H1 (cell line): ENCODE measurements around the gene AGTR1. TPM values are rescaled to one million over a fixed set of nuclear protein-coding genes. Genes with fewer than 3 reads are reported as not detected.

Experiments
- CTCF ChIA-PET: fragments of 300-600 bp; sonication (Branson Sonifier 250); formaldehyde crosslinking; loops from one replicate; lab custom pipeline; 2021; ENCODE audit not compliant: partially characterized antibody; lab: Charles Lee
- POLR2A ChIA-PET: fragments of 300-600 bp; sonication (Branson Sonifier 250); formaldehyde crosslinking; loops from one replicate; lab custom pipeline; 2021; ENCODE audit warnings: inconsistent platforms; ENCODE audit not compliant: partially characterized antibody; lab: Charles Lee
- DNase-seq, 2 experiments: peaks; one replicate each; pipeline versions ENCODE4 v3.0.0 to v3.0.0-alpha.2; 2010 to 2022; ENCODE audit warnings: low spot score in 2 of 2, low read depth in 1 of 2, mixed read lengths in 1 of 2
- FAIRE-seq: peaks from 2 replicates; lab custom pipeline; 2011; peaks lifted over from hg19 to GRCh38; lab: Jason Lieb, UNC
- H2AFZ ChIP-seq: 2 replicates; pipeline ENCODE4 v1.8.1; 2012; ENCODE audit warnings: low read length, inconsistent platforms
- H2AK5ac ChIP-seq: 2 replicates; pipeline ENCODE4 v1.6.1; 2013; ENCODE audit warnings: low read depth, low read length
- H2BK120ac ChIP-seq: replicated peaks from 2 replicates; pipeline ENCODE3; 2013; ENCODE audit warnings: low read depth, low read length, inconsistent platforms
- H2BK12ac ChIP-seq: 2 replicates; pipeline ENCODE4 v1.6.1; 2013; ENCODE audit warnings: low read depth, low read length
- H2BK15ac ChIP-seq: 2 replicates; pipeline ENCODE4 v1.6.1; 2013; ENCODE audit warnings: low read length
- H2BK20ac ChIP-seq: 2 replicates; pipeline ENCODE4 v1.6.1; 2013; ENCODE audit warnings: low read length
- H2BK5ac ChIP-seq: 2 replicates; pipeline ENCODE4 v1.6.1; 2013; ENCODE audit warnings: low read depth, low read length
- H3K14ac ChIP-seq: 2 replicates; pipeline ENCODE4 v1.6.1; 2013; ENCODE audit warnings: inconsistent platforms; ENCODE audit not compliant: insufficient read length
- H3K18ac ChIP-seq: 2 replicates; pipeline ENCODE4 v1.6.1; 2013; ENCODE audit warnings: low read length; ENCODE audit errors: extremely low read depth
- H3K23ac ChIP-seq: 2 replicates; pipeline ENCODE4 v1.6.1; 2013; ENCODE audit warnings: inconsistent platforms; ENCODE audit not compliant: insufficient read length
- H3K23me2 ChIP-seq: 2 replicates; pipeline ENCODE4 v1.6.1; 2013; ENCODE audit warnings: low read depth, low read length
- H3K27ac ChIP-seq: 2 replicates; pipeline ENCODE4 v1.6.1; 2011; ENCODE audit warnings: low read depth, low read length, inconsistent platforms
- H3K27me3 ChIP-seq, 4 experiments: replicated peaks in 1 of 4; 1 replicate in 1 of 4; 2 replicates in 3 of 4; pipeline versions ENCODE4 v1.6.1 to v1.8.1; 2011 to 2013; ENCODE audit warnings: low read length in 3 of 4, mild to moderate bottlenecking in 3 of 4, inconsistent platforms in 2 of 4, mixed read lengths in 2 of 4, moderate library complexity in 1 of 4; ENCODE audit not compliant: control insufficient read depth in 3 of 4, insufficient read depth in 3 of 4; ENCODE audit errors: extremely low read depth in 1 of 4
- H3K36me3 ChIP-seq, 4 experiments: 2 replicates each; pipeline versions ENCODE4 v1.6.1 to v1.8.1; 2011 to 2013; ENCODE audit warnings: mild to moderate bottlenecking in 4 of 4, low read length in 3 of 4, moderate library complexity in 2 of 4, control low read depth in 1 of 4, inconsistent platforms in 1 of 4; ENCODE audit not compliant: insufficient read depth in 4 of 4, control insufficient read depth in 2 of 4
- H3K4ac ChIP-seq: replicated peaks from 2 replicates; pipeline ENCODE3; 2013; ENCODE audit warnings: low read length, low read depth, mixed read lengths, inconsistent platforms; ENCODE audit not compliant: insufficient read length
- H3K4me1 ChIP-seq, 4 experiments: replicated peaks in 1 of 4; 1 replicate in 1 of 4; 2 replicates in 3 of 4; pipeline versions ENCODE4 v1.6.1 to v1.8.1; 2011 to 2013; ENCODE audit warnings: low read length in 3 of 4, inconsistent platforms in 2 of 4, mixed read lengths in 1 of 4; ENCODE audit not compliant: insufficient read depth in 4 of 4, control insufficient read depth in 3 of 4
- H3K4me2 ChIP-seq, 2 experiments: 2 replicates each; pipeline versions ENCODE4 v1.6.1 to v1.8.1; 2011 to 2013; ENCODE audit warnings: low read depth in 2 of 2, low read length in 2 of 2, control low read depth in 1 of 2, inconsistent platforms in 1 of 2, mild to moderate bottlenecking in 1 of 2; ENCODE audit not compliant: insufficient read depth in 1 of 2
- H3K4me3 ChIP-seq, 4 experiments: fragments of 200-600, 300-600 bp in 1 of 4; sonication (generic), shearing (Covaris generic), sonication (Bioruptor Twin) in 1 of 4; 2 replicates each; pipeline versions ENCODE4 v1.5.1 to v1.8.1; 2011 to 2016; ENCODE audit warnings: low read length in 4 of 4, low read depth in 3 of 4, control low read depth in 2 of 4, inconsistent platforms in 2 of 4, mild to moderate bottlenecking in 2 of 4, mixed read lengths in 1 of 4, moderate library complexity in 1 of 4; ENCODE audit not compliant: insufficient read depth in 2 of 4; ENCODE audit errors: extremely low read depth in 1 of 4
- H3K56ac ChIP-seq: replicated peaks from 2 replicates; pipeline ENCODE3; 2013; ENCODE audit warnings: low read depth, mild to moderate bottlenecking, mixed read lengths, low read length, inconsistent platforms; ENCODE audit not compliant: insufficient read length
- H3K79me1 ChIP-seq: 2 replicates; pipeline ENCODE4 v1.6.1; 2013; ENCODE audit warnings: low read depth, low read length, control low read depth
- H3K79me2 ChIP-seq, 2 experiments: 2 replicates each; pipeline versions ENCODE4 v1.6.1 to v1.8.1; 2012 to 2013; ENCODE audit warnings: low read length in 2 of 2, mild to moderate bottlenecking in 2 of 2, inconsistent platforms in 1 of 2; ENCODE audit not compliant: insufficient read depth in 2 of 2, control insufficient read depth in 1 of 2
- H3K9ac ChIP-seq, 4 experiments: replicated peaks in 1 of 4; 1 replicate in 1 of 4; 2 replicates in 3 of 4; pipeline versions ENCODE4 v1.6.1 to v1.8.1; 2011 to 2013; ENCODE audit warnings: low read depth in 3 of 4, low read length in 3 of 4, control low read depth in 2 of 4, mild to moderate bottlenecking in 2 of 4, moderate library complexity in 2 of 4, inconsistent platforms in 1 of 4; ENCODE audit errors: extremely low read depth in 1 of 4
- H3K9me3 ChIP-seq, 2 experiments: 2 replicates each; pipeline versions ENCODE4 v1.6.1 to v1.8.1; 2012 to 2013; ENCODE audit warnings: mild to moderate bottlenecking in 2 of 2, moderate library complexity in 2 of 2, control low read depth in 1 of 2, inconsistent platforms in 1 of 2, low read depth in 1 of 2, low read length in 1 of 2, mixed read lengths in 1 of 2; ENCODE audit not compliant: insufficient read depth in 2 of 2
- H4K20me1 ChIP-seq, 2 experiments: replicated peaks in 1 of 2; 2 replicates each; pipeline versions ENCODE3 to v1.8.1; 2011 to 2013; ENCODE audit warnings: inconsistent platforms in 2 of 2, low read length in 2 of 2, mild to moderate bottlenecking in 1 of 2; ENCODE audit not compliant: insufficient read depth in 2 of 2, control insufficient read depth in 1 of 2
- H4K5ac ChIP-seq: 2 replicates; pipeline ENCODE4 v1.6.1; 2013; ENCODE audit warnings: low read length, low read depth, mixed read lengths, inconsistent platforms; ENCODE audit not compliant: insufficient read length
- H4K8ac ChIP-seq: 2 replicates; pipeline ENCODE4 v1.8.0; 2013; ENCODE audit warnings: mild to moderate bottlenecking, moderate library complexity, low read length, inconsistent platforms; ENCODE audit not compliant: insufficient read depth; ENCODE audit errors: extremely low read depth
- H4K91ac ChIP-seq: replicated peaks from 2 replicates; pipeline ENCODE3; 2013; ENCODE audit warnings: low read length, mixed read lengths, inconsistent platforms; ENCODE audit not compliant: insufficient read length
- POU5F1 ChIP-seq: IDR thresholded peaks from 2 replicates; pipeline ENCODE4 v1.6.1; 2011; ENCODE audit warnings: low read depth, mild to moderate bottlenecking, low read length, moderate library complexity
- WGBS, 2 experiments: shearing (Covaris generic) in 1 of 2; methylation state at CpG; one replicate each; pipeline versions ENCODE4 v1.1.6 to v1.1.7; 2013 to 2015; ENCODE audit warnings: low lambda C conversion rate in 2 of 2, mixed read lengths in 2 of 2, inconsistent platforms in 1 of 2, low coverage in 1 of 2, missing lambda C conversion rate in 1 of 2; ENCODE audit not compliant: insufficient replicate concordance in 2 of 2, insufficient coverage in 1 of 2, insufficient read length in 1 of 2; ENCODE audit errors: extremely low coverage in 1 of 2, missing lambda C conversion rate in 1 of 2; 5-methylcytosine and 5-hydroxymethylcytosine counted together
- polyA plus RNA-seq, 7 experiments: library from polyadenylated mRNA; depleted of rRNA in 3 of 7; stranded (reverse) in 5 of 7; unstranded in 2 of 7; fragments of >200 nt in 5 of 7; fragments of 200-250 nt in 2 of 7; gene quantifications; 1 replicate in 5 of 7; 2 replicates in 1 of 7; 4 replicates in 1 of 7; pipeline versions ENCODE4 v1.2.1 to v1.2.3, GENCODE V29; 2011 to 2013; ENCODE audit warnings: missing spikeins in 2 of 7, mixed read lengths in 2 of 7
- total RNA-seq: library from RNA; stranded (reverse); fragmentation: NEBNext Ultra II Directional; extraction: Animal tissue kit (Norgen Biotek cat#: 25700); gene quantifications from 2 replicates; pipeline ENCODE4 v1.2.1, GENCODE V29; 2021

Gene AGTR1
- total and polyA plus RNA-seq, 2 of the 8 experiments (the other 6 are each of a cell fraction or from before 2014, with no cell fraction given): 0.03 TPM; not detected in 1

DNA sequence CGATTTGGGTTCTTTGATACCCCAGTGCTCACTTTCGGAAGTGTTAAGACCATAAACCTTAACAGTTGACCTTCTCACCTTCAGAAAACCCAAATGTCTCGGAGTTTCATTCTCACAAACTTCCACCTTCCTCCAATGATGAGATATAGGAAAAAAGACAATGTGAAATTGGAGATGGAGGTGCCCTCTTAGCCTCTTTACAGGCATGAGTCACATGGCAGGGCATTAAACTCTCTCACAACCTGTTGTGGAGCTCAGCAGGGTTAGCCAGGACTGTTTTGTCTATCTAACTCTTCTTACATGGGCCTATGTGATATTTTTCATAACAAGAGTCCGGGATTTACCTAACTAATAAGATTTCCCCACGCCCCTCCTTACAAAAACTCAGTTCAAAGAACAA is 10.7 kb downstream of the AGTR1 start:
- Histone ChIP-seq H4K5ac (no peak overlapping the region), H3K79me1 (no peaks in the 10 kb centered on the region), H2BK5ac (no peak overlapping the region), H3K9me3 (no peaks in the 10 kb centered on the region), H3K56ac (no peak overlapping the region), H3K4me2 (no peak overlapping the region), H2BK15ac (no peak overlapping the region), H3K36me3 (no peaks in the 10 kb centered on the region), H3K23ac (no peak overlapping the region), H2BK12ac (no peak overlapping the region), H3K27me3 (no peaks in the 10 kb centered on the region), H2AFZ (peak overlapping the region; percentile 89), H3K23me2 (no peaks in the 10 kb centered on the region), H4K91ac (no peak overlapping the region), H3K14ac (no peak overlapping the region), H2BK120ac (no peak overlapping the region), H2BK20ac (no peak overlapping the region), H3K18ac (no peak overlapping the region), H3K4ac (no peak overlapping the region), H3K4me3 (no peak overlapping the region), H3K4me1 (peaks cover 0 to 5% (median 0%) of the 10 kb centered on the region in 4 experiments; a peak in 1 of 7 replicates), H3K27ac (no peak overlapping the region), H2AK5ac (no peak overlapping the region), H3K9ac (no peak overlapping the region), H4K8ac (no peak overlapping the region), H3K79me2 (no peaks in the 10 kb centered on the region), H4K20me1 (no peaks in the 10 kb centered on the region)
- FAIRE-seq (no peak), DNase-seq (no peak)
- TF ChIP-seq POU5F1: no peak
- WGBS, 2 experiments: 77% methylated on average over 5 of the region's 5 CpGs; no CpG with 5 or more reads in 1 of the 2 experiments
- CTCF ChIA-PET: interaction anchor here (0.6 to 3.0 kb wide), 4 partner anchors 10 to 248 kb away, joined by 3 to 23 read pairs (median 4); no protein-coding TSS in a partner anchor
- POLR2A ChIA-PET: no interaction called here
